Amygdala (tissue), 56 donors: ENCODE results near the gene CAB39L.
"Not testable (repeated sequence)": the region's sequence is repeated elsewhere in the genome, so short reads cannot be mapped to it uniquely, and the experiment has no call there.

Experiments used
- DNase-seq, 56 donors: peaks; one replicate each; lab custom pipeline; 2025; lab: John Stamatoyannopoulos, UW

CAB39L gene

DNA sequence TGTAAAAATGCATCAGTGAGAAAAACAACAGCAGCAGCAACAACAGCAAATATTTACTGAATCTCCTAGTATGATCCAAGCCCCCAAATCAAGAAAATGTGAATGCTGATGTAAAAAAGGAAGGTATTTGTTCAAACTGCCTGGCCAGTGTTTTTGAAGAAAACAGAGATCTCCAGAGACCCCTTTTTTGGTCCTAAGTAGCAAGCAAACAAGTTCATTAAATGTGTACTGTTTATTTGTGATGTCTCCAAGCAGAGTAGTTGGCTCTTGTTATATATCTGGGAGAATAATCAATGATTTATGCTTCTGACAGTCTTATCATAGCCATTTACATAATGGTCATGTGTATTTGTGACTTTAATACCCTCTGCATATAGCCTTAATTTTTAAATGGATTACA is 145.4 kb downstream of the CAB39L start:
- DNase-seq: no peak

DNA sequence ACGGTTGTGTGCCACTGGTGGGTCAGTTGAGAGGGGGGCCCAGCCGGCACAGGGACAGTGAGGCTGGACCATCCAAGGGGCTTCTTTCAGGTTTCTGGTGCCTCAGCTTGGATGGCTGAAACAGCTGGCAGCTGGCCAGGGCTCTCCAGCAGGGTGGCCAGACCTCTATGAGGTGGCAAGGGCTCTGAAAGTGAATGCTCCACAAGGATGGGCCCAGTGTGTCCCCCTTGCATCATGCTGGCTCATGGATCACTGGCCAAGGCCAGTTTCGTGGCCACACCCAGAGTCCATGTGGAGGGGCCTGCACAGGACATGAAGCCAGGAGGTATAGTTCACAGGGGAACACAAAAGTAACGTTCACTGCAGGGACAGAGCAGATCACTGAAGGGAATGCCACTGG is 146.5 kb downstream of the CAB39L start:
- peak in 1 of 56 donors; percentile 37 for DNase-seq

DNA sequence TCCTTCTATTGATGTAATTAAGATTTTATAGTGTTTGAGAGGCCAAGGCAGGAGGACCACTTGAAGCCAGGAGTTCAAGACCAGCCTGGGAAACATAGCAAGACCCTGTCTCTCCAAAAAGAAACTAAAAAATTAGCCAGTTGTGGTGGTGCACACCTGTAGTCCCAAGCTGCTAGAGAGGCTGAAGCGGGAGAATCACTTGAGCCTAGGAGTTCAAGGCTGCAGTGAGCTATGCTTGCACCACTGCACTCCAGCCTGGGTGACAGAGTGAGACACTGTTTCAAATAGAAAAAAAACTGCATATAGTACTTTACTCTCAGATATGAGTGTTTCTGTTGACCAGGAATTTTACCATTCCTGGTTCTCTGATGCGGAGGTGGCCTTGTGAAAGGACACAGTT is 147.2 kb downstream of the CAB39L start:
- no peak for DNase-seq

DNA sequence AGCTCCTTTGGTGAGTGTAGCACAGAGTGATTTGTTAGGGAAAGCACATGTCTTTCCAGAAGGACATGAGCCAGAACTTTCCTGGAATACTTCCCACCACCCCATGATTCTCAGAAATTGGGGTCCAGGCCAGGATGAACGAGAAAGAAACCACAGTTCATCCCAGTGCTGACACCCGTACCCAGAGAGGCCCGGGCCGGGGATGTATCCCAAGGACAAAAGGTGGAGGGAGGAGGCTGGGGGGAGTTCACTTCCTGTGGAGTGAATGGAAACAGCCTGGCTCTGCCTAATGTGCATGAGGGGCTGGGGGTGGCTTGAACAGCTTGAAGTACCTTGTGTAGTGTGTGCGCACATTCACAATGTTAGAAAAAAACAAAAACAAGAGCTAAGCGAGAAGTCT is 148.6 kb downstream of the CAB39L start:
- peak in 1 of 56 donors; percentile 23 for DNase-seq

DNA sequence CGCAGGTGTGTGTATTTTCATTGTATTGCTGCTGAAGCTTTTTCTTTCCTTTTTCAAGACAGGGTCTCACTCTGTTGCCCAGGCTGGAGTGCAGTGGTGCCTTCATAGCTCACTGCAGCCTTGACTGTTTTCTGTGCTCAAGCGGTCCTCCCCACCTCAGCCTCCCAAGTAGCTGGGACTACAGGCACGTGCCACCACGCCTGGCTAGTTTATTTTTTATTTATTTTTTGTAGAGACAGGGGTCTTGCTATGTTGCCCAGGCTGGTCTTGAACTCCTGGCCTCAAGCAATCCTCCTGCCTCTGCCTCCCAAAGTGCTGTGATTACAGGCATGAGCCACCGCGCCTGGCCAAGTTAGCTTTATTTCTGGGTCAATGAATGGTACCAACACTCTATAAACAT is 149.1 kb downstream of the CAB39L start:
- not testable (repeated sequence) for DNase-seq

DNA sequence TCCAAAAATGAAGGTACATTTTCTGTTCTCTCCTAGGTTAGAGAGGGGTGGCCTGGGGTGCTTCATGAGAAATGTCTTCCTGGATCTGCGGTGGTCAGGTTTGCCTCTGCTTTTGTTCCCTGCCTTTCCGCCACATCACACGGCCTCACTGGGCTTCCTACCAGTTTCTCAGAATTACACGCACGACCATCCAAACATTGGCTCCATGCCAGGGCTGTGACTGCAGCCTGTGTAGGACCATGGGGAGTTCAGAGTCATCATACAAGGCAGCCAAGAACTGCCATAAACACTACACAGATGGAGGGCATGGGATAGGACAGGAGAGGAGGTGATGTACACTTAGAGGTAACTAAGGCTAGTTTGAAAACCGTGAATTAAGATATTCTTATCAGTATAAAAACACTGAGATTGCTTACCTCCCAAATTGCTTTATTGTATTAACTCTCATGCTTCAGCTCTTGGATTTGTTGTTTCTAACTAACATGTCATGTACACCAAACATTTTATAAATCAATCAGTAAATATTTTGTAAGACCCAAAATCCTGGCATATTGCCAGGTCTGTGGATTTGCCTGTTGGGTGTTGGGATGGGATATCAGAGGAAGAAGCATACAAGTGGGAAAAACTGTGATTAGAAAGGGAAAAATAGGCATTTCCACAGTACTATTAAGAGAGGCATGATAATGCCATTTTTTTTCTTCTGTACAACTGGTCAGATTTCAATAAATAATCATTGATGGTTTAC is 150.9 kb downstream of the CAB39L start:
- peak in 28 of 56 donors; percentile 10 to 87 (median 36) for DNase-seq

DNA sequence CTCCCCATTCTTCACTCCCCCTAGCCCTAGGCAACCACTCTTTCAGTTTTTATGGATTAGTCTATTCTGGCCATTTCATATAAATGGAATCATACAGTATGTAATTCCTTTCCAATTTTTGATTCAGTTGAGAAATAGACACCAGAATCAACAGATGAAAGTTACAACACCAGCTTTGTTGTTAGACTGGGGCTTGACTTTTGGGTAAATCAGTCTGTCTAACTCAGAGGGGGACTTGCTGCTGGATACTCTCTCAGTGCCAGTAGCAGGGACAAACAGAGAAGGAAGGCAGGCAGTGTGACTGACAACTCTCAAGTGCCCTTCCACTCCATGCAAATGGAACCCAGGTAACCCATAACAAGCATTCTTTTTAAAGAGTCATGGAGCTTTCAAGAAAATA is 155.4 kb downstream of the CAB39L start:
- DNase-seq: no peak

DNA sequence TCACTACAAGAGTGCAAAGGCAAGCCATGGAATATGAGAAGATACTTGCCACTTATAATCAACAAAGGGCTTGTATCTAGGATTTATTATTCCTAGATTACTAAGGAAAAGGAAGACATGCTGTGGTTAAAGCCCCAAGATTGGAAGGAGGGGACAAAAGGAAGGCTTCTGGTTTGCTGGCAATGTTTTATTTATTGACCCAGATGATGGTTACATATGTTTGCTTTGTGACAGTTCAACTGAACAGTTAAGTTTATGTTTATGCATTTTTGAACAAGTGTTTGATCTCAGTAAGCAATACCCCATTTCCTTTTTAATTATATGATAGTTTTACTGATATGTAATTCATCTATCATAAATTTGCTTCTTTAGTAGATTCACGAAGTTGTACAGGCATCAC is 155.9 kb downstream of the CAB39L start:
- no peak for DNase-seq

DNA sequence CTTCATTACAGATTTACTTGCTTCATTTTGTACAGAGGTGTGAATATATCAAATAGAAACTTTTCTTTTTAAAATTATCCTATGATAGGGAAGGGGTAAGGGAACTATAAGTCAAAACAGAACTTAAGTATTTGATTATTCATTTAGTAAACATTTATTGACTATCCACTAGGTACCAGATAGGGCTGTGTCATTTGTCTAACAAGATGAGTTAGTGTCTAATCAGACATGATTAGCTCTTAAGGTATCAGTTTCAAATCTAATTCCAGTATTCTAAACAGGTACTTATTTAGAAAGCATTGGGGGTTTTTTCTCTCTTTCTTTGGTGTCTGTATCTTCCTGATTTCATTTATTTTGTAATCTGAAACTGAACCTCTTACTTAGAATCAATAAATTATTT is 164.0 kb downstream of the CAB39L start:
- no peak for DNase-seq

DNA sequence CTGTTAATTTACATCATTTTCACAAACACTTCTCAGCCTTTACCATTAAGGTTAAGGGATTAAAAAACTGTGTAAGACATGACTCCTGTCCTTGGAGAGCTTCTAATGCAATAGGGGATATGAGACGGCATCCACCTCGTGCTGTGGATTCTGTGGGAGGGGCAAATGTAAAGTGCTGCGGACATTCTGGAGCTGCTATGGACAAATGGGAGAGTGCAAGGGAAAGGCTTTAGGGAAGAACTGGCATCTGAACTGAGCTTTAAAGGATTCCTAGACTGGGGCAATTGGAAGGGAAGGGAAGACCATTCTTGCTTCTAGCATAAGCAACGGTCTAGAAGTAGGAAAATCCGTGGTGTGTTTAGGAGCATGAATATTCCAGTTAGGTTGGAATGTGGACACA is 164.8 kb downstream of the CAB39L start:
- no peak for DNase-seq

DNA sequence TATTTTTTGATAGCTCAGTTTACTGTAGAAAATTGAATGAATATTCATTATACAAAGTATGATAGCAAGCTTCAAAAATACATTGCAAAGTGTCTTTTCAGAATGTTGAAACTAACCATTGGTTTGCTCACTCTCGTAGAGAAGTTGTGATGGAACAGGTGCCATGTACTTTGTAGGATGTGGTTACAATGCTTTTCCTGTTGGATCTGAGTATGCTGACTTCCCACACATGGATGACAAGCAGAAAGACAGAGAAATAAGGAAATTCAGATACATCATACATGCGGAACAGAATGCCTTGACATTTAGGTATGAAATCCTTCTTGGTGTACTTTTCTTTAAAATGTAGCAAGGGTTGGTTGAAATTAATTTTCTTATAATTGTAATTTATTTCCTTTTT is 165.7 kb downstream of the CAB39L start:
- DNase-seq: no peak

DNA sequence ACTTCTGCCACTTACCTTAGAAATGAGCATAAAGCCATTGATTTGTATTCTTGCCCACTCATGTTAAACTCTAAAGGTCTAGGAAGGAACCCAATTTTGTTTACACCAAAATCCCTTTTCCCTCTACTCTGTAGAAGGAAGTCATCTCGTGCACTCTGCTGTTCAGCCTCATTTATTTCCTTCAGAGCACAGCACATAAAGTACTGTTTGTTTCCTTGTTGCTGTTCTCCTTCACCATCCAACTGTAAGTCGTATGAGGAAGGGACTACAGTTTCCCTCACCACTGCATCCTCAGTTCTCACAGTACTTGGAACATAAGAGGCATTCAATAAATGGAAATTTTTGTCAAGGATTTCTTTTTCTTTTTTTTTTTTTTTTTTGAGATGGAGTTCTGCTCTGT is 171.6 kb downstream of the CAB39L start:
- no peak for DNase-seq

DNA sequence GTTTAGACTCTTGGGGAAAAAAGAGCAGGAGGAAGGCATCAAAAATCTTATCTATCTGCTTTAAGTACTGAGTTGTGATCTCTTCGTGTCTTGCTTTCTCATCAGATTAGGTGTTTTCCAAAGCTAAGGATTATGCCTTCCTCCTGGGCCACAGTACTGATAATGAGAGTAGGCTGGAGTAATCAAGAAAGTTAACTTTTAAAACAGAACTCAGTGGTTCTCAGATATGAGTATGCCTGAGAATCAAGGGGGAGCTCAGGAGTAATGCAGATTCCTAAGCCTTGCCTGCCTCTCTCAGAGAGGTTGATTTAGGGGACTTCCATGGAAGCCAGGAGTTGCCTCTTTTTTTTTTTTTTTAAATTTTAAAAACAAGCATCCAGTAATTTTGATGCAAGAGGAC is 172.6 kb downstream of the CAB39L start:
- DNase-seq: no peak

DNA sequence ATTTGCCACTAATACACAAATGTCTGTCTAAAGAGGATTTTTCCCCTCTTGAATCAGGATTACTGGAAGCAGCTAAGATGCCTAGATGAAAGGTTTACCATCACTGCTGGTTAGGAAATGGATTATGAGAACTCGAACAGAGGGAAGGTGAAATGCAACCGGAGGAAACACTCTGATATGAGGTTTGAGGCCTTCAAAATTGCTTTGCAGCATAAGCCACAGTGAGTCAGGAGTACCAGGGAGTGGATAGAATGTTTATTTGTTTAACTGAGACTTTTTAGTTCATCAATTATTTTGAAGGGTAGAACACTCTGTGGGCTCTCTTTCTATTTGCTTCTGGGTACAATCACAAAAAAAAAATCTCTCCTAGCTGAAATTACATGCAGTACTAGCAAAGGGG is 178.0 kb downstream of the CAB39L start:
- no peak for DNase-seq

DNA sequence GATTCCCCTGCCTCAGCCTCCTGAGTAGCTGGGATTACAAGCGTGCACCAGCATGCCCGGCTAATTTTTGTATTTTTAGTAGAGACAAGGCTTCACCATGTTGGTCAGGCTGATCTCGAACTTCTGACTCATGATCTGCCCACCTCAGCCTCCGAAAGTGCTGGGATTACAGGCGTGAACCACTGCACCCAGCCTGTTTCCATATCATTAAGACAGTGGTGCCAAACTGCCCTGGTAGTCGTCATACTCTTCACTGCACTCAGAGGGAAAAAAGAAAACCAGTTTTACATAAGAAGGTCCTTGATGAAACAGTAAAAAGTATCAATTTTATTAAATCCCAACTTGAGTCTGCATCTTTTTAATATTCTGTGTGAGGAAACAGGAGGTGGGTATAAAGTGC is 181.2 kb downstream of the CAB39L start:
- no peak for DNase-seq

DNA sequence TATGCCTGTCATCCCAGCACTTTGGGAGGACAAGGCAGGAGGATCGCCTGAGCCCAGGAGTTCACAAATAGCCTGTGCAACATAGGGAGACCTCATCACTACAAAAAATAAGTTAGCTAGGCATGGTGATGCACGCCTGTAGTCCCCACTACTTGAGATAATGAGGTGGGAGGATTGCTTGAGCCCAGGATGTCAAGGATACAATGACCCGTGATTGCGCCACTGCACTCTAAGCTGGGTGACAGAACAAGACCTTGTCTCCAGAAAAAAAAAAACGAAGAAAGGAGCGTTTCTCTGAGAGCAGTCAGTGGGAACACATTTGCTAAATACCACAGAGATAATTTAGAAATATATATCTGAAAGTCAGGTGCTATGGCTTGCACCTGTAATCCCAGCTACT is 184.3 kb downstream of the CAB39L start:
- no peak for DNase-seq
